IMR-90 (cell line): ENCODE data around the gene AIRE.
A peak's percentile ranks its signal among the peaks of the same experiment; 100 is the strongest.

Source experiments
- BHLHE40 ChIP-seq: fragments of 150-350 bp; IDR thresholded peaks from 2 replicates; pipeline ENCODE4 v1.6.1; 2016; ENCODE audit warnings: mild to moderate bottlenecking, low read depth, low read length
- CHD1 ChIP-seq: IDR thresholded peaks from 2 replicates; pipeline ENCODE4 v1.6.1; 2012; ENCODE audit warnings: low read depth, low read length, improper control_type of control experiment
- POLR2A ChIP-seq: IDR thresholded peaks from 2 replicates; pipeline ENCODE4 v1.6.1; 2012; ENCODE audit warnings: mild to moderate bottlenecking, low read depth, low read length
- RAD21 ChIP-seq: IDR thresholded peaks from 2 replicates; pipeline ENCODE4 v1.6.1; 2012; ENCODE audit warnings: low read length, improper control_type of control experiment
- TF ChIP-seq, protein P1 (sequence below): conservative IDR thresholded peaks from 2 replicates; pipeline ENCODE4 v1.5.1; 2012; ENCODE audit warnings: mild to moderate bottlenecking, low read depth, low read length, improper control_type of control experiment

DNA sequence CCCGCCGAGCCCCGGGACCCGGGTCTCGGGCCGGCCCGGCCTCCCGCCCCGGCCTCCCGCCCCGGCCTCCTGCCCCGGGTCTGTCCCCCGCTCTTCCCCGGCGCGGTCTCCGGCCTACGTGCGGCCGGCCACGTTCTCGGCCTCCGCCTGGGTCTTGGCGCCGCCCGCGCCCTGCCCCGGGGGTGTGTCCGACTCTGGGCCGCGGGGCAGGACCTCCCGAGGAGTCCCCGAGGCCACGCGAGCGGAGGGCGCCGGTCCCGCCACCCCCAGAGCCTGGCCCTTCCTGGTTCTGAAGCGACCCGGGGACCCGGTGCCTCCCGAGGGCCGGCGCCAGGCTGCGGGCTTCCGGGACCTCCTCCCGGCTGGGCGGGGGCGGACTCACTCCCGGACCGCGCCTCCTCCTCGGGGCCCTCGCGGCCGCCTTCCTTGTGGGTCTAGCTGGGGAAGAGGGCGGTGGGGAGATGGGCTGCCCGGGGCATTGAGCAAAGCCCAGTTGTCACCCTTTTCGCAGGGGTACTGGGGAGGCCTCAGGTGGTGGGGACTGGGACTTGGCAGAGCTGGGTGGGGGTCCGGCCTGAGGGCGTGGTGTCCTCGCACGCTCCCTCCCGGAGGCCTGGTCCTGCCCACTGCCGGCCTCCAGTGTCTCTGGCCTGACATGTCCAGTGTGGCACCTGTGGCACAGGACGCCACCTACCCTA is 14.7 kb downstream of the AIRE start:
- TF ChIP-seq POLR2A (peak; percentile 65), BHLHE40 (no peak), RAD21 (no peak), CHD1 (no peak)
- TF ChIP-seq, protein P1, sequence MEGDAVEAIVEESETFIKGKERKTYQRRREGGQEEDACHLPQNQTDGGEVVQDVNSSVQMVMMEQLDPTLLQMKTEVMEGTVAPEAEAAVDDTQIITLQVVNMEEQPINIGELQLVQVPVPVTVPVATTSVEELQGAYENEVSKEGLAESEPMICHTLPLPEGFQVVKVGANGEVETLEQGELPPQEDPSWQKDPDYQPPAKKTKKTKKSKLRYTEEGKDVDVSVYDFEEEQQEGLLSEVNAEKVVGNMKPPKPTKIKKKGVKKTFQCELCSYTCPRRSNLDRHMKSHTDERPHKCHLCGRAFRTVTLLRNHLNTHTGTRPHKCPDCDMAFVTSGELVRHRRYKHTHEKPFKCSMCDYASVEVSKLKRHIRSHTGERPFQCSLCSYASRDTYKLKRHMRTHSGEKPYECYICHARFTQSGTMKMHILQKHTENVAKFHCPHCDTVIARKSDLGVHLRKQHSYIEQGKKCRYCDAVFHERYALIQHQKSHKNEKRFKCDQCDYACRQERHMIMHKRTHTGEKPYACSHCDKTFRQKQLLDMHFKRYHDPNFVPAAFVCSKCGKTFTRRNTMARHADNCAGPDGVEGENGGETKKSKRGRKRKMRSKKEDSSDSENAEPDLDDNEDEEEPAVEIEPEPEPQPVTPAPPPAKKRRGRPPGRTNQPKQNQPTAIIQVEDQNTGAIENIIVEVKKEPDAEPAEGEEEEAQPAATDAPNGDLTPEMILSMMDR: no peak
